HG03135 (cell line): ENCODE results near the gene METTL8.
A peak's percentile ranks its signal among the peaks of the same experiment; 100 is the strongest.

Source experiments
- ATAC-seq: cut with Tn5 transposase; IDR thresholded peaks from one replicate; pipeline ENCODE4 v1.9.1; 2021; ENCODE audit warnings: mild to moderate bottlenecking, moderate library complexity; ENCODE audit not compliant: unreplicated experiment

Gene METTL8

DNA sequence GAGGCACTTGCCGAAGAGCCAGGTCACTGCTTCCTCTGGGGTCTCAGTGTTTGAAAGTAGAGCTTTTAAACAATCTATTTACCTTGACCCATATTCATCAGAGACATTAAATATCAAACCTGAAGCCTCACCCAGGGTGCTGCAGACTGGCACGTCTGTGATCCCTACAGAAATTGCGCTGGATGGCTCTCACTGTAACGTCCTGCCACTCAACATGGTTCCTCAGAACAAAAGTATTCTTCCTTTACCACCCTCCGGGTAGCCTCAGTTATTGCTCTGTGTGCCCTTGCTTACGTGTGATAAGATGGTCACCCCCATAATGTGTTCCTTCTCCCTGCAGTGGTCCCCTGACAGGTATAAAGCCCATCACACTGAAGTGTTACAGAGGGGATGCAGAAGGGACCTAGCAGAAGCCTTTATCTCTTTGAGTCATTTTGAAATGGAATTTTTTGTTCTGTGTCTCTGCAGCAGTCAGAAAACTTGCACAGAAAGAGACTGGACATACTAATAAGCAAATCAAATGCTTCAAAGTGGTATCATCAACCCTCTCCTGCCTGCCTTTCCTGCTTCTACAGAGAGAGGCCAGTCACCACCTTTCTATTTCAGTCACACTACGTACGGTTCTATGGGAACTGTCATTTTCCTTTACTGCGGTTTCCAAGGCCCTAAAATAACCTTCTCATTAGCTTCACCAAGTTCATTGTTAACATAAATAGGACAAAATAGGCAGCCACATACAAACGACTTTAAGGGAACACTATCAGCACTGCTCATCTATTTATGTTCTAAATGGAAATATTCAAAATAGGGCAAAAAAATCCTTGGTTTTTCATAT lies 86.8 kb downstream of the METTL8 start:
- ATAC-seq = no peak

DNA sequence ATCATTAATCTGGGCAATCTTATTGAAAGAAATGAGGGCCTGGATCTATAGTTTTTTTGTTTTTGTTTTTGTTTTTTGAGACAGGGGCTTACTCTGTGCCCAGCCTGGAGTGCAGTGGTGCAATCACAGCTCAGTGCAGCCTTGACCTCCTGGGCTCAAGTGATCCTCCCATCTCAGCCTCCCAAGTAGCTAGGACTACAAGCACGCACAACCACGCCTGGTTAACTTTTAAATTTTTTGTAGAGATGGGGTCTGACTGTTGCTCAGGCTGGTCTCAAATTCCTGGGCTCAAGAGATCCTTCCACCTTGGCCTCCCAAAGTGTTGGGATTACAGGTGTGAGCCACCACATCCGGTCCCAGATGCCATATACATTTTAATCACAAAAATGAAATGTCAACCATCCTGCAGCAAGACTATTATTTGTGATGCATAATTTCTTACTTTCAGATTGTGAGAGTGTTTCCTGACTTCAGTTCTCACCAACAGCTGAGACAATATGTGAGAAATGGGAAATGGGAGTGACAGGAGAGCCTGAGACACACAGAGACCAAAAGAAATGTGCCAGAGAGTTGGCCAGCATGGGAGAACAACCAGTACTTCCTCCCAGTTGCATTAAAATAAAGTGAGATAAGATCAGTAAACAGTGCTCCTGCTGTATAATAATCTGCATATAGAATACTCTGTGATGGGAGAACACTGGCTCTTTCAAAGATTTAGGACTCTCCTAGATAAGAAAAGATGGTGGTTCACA lies 87.6 kb downstream of the METTL8 start:
- no peak for ATAC-seq

DNA sequence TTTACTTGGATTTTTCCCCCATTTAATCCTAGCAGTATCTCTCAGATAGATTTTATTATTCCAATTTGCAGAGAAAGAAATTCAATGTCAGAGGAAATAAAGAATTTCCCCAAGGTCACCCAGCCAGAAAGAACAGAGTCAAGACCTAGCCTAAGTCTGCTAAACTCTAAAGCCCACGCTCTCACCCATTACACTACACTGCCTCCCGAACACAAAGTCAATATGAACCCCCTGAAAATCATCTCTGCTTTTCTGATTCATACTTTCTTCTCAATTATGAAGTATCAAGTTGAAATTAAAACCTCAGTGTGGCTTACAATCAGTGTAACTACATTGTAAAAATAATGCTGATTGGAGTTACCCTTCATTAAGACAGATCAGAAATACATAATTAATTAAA lies 89.6 kb downstream of the METTL8 start:
- no peak for ATAC-seq

DNA sequence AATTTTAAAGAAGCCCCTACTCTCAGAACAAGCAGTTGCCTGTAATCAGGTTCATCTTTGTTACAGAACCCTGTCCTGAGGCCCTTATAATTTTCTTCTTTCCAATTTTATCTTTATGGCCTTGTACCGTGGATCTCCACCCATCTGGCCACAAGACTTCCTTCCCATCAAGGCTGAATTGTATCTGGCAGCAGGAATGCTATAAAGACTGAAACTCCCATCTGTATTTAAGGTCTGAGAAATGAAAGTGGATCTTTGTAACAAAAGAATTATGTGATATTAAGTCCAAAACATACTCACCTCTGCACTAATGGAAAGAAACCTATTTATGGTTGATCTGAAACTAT lies 91.8 kb downstream of the METTL8 start:
- no peak for ATAC-seq

DNA sequence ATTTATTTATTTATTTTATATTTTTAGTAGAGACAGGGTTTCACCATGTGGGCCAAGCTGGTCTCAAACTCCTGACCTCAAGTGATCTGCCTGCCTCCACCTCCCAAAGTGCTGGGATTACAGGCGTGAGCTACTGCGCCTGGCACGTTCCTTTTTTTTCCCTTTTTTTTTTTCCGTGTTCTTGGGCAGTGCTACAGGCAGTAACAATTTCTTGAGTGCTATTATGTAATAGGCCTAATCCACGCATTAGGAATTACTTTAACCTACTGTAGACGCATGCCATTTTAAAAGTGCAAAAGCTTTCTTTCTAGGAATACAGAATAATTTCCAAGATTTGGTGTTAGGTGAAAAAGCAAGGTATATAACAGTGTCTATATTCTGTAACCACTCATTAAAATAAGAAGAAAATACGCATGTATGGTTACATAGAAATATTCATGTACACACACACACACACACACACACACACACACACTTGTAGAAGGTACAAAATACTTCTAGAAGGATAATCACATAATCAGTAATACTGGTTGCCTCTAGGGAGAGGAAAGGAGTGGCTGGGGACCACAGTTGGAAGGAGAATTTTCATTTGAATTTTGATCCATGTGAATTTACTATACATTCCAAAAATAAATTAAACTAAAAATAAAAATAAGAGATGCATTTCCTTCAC lies 92.3 kb downstream of the METTL8 start:
- ATAC-seq = no peak

DNA sequence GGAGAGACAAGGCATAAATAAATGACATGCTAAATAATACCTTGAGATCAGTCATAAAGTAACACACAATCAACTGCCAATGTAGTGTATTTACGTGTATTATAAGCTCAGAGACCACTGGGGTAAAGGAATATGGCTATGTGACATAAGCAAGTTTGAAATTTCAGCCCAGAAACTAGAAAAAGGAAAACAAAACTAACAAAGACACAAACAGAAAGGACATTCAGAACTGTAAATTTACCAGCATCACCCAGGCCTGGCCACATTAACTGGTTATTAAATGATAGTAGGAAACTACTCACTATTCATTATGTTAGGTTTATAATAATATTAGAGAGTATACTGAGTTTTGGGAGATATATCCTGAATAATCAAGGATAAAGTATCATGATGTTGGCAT lies 98.8 kb downstream of the METTL8 start:
- no peak for ATAC-seq

DNA sequence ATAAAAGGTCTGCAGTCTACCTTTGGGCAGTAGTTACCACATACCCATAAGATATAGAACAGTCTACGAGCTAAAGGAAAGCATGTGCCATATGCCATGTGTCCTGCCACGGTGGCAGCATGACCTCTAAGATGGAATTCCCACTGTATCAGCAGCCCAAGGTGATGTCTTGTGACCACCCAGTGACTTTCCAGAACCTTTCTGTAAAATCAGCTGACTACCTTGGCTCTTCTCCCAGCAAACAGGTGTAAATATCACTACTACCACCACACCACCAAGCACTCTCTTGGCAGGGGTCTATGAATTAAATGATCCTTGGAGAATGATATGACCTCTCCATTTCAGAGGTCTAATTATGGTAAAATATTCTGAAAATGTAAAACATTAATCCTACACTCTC lies 99.6 kb downstream of the METTL8 start:
- ATAC-seq = no peak

DNA sequence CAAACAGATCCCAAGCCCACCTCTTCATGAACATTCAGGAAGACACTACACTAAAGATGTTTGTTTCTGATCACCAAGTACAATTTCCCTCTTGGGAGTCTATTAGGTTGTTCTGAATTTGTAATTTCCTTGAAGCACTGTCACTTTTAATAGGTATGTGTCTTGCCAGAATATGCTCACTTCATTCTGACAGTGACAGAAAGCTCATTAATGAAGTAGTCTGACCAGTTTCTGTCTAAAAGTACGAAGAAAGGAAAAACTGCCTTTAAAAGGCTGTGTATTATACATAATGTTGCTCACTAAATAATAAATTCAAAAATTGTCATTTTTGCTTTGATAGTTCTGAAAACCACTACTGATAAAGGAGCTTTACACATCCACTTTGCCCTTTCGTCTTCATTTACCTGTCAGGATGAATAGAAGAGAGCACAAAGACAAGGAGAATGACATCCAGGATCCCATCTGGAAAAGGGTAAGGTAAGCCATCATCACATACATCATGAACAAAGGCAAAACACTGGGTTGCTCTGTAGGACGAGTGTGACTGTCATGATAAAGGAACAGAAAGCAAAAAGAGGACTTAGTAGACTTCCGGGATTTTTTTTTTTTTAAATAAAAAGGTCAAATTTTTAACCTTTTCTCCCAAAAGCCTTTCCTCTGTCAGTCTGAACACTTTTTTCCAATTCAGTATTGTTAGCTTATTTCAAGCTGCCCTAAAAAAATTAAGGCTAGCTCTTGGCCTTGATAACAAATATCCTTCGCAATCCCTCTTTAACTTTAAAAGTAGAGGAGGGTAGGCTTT lies 103.4 kb downstream of the METTL8 start:
- ATAC-seq = no peak

DNA sequence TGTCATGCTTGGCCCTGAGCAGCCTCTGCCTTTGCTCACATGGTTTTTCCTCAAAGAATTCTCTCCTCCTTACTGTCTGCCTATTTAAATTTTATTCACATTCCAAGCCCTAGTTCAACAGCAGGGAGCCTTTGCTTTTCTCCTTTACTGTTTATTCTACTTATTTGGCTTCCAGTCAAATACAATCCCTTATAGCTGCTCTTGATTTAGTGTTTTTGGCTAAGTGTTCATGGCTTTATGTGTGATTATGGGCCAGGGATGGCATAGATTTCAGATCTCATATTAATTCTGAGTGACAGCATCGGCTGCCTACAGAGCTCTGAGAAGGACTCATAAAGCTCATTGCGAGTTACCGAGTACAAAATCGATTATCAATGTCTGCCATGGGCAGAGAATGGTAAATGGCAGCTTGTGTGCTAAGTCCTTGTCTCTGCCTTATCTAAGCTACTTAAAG lies 106.7 kb downstream of the METTL8 start:
- no peak for ATAC-seq

DNA sequence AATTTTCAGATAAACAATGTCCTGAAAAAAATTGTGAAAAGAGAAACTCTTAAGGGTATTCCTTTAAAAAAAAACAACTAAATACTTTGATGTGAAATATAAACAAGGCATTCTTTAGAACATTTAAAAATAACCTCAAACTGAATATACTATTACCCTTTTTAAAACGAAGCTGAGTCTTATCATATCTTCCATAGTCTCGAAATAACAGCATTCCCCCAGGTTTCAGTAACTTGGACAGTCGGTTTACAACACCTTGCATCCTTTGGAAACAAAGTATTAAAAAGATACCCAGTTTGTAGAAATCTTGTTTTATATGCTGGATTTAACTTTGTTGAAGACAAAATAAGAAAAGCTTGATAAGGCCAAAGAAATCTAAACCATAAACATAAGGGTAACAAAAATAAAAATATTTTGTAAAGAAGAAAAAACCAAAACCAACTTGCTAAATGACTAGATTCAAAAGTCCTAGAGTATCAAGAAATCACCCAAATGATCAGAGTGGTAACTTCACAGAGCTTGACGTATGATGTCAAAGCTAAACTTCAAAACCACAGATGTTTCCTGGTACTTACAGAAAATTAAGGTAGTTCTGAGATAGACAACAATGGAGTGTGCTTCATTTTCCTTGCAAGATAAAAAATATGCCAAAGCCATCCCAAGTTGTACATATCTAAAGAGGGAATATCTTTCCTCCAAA lies 107.8 kb downstream of the METTL8 start:
- ATAC-seq = peak; percentile 50

DNA sequence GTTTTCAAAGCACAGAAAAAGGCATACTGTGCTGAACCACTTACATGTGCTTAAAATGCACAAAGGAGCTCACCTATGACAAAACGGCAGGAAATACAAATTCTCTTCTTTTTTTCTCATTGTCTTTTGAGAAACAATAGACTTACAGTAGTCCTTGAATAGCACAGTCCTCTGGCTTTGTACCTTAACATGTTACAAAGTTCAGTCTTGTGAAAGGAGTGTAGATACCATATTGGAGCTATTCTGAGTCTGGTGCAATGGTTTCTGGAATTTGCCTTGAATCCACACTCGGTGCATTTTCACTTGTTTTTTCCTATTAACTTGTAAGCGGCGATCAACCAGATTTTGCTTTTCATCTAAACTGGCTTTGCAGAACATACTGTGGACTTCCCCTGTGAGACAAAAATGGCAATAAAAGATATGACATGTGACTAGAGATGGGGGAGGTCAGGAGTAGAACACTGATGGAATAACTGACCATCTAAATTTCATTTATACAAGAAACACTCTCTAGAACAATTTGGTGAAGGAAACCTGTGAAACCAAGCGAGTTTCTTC lies 109.7 kb downstream of the METTL8 start:
- ATAC-seq = no peak

DNA sequence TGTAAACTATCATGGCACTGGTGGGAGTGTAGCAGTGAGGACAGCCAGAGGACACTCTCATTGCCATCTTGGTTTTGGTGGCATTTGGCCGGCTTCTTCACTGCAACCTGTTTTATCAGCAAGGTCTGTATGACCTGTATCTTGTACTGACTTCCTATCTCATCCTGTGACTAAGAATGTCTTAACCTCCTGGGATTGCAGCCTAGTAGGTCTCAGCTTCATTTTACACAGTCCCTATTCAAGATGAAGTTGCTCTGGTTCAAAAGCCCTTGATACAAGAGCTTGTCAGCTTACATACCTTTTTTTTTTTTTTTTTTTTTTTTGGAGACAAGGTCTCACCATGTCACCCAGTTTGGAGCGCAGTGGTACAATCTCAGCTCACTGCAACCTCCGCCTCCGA lies 110.9 kb downstream of the METTL8 start:
- no peak for ATAC-seq

DNA sequence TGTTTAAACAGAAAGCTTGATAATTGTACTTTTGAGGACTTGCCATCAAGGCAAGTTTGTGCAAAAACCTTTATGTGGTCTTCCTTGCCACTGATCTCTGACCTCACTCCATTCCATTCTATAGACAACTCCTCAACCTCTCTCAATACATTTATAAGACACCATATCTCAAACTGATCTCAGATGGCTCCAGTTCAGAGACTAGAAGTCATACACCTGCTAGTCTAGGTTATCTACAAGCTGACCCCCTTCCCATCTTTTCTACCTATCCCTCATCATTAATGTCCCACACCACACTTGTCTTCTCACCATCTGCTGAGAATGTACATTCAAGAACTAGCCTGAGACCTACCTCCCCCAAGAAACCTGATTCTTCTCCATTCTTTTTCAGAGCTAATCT lies 113.1 kb downstream of the METTL8 start:
- ATAC-seq = no peak

DNA sequence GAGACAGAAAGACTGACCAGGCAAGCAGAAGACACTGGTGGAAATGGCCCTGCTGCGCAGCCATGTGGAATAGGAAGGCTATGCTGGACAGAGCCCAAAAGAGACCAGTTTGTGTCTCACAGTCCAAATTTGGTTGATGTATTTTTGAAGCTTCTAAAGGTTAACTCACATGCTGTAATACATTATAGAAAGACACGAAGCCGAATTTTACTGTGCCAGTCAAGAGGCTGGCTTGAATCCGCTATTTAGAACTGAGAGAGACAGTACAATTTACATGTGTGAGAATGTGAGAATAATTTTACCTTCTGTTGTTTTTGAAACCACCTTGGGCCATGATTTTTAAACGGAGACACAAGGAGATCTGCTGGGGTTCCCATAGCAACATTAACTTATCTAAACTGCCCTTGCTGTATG lies 113.6 kb downstream of the METTL8 start:
- ATAC-seq = peak; percentile 42

DNA sequence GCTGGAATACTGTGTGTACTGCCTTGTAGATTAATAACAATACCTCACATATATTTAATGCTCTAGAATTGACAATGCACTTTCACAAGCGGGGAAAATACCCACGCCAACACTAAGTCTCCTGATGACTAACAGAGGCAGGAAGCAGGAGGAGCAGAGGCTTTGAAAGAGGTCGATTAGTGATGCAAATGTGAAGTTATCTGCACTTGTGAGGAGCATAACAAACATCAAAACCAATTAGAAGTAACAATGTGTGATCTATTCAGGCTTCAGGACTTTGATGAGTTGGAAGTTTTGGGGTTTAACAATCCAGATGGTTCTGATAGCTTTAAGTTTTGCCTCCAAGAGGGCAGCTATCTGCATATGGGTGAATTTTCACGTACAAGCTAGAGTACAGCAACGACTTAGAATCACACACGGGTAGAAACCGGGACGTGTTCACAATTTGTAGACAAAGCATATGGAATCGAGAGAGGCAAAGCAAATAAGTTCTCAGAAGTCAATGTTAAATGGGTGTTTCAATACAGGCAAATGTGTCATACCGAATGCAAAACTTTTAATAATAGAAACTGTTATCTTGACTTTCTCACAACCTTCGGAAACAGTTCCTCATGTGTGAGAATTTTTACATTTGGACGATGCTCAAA lies 114.5 kb downstream of the METTL8 start:
- ATAC-seq = peak; percentile 37

DNA sequence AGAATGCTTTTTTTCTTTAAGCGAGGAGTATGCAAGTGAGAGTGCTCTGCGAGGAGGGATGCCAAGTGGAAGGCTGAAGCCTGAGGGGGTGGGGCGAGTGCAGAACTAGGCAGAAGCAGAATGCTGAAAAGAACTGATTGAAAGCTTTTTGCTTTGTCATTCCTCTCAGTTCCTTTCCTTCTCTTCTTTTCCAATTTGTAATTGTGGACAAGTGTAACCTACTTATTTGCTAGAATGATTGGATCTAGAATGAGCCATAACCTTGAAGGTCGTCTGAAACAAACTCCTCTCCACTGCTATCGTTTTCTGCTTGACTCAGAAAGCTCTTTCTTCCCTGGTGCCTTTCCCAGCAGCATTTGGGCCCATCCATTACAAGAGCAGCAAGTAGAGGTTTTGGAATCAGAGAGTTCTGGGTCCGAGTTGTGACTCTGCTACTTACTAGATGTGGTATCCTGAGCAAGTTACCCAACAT lies 115.3 kb downstream of the METTL8 start:
- no peak for ATAC-seq

DNA sequence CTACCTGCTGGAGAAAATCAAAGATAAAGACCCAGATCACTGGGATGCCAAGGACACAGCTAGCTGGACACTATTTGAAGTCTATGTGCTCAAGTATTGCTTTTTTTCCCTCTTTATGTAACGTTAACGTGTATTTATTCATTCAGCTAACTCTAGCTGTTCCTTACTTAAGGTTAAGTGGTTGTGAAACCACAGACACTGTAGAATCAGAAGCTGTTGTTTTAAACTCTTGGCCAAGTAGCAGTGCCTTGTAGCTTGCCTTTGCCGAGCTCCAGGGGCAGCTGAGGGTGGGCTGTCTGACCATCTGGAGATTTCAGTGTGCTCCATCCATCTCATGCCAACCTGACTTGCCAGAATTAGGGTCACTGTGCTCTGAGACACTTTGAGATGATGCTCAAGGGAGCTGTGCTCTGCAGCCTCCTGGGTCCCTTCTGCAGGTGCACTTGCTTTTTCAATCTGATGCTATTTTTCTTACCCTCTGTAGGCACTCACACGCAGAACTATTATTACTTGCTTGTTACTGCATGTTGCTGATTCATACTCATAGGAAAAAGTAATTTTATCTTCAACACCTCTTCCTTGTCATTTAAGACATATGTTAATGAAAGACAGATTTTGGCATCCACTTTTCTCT lies 116.2 kb downstream of the METTL8 start:
- no peak for ATAC-seq

DNA sequence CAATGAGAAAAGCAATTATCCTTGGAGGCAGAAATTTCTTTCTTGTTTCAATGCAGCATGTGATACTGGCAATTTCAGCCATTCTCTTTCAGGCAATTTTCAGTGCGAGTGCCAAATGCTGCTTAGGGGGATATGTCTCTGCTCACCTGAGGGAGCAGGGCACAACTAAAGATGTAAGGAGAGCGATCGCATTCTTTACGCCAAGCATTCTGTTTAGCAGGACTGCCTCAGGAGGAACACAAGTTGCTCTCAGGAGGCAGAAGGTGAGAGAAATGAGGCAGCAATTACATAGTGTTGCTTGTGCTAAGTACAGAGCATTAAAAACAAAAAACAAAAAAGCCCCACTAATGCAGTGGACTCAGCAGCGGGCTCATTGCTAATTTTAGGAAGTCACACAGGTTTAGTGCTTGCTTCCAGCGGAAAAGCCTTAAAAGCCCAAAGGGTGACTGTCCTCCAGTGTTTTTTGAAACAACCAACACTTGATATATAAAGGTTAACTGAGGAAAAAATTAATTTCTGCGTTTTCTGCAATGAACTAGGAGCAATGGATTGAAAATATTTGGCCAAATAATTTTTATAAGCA lies 116.9 kb downstream of the METTL8 start:
- ATAC-seq = no peak

DNA sequence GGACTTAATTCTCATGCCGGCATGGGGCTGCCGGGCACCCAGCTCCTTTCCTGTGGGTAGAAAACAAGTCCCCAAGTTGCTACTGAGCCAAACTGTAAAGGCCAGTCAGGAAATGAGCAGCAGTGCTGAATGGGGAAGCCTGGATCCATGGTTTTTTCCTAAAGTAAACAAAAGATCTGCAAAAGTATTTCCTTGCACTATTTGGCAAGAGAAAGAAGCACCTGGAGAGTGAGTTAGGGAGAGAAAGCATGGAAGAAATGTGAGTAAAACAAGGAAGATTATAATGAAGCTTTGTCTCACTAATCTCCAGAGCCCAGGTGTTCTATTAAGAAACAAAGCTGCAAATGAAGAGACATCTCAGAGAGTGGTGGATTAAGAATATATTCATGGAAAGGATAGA lies 117.6 kb downstream of the METTL8 start:
- ATAC-seq = no peak
